ENCODE results near the gene XRCC4. TPM values are rescaled to one million over a fixed set of nuclear protein-coding genes. Genes with fewer than 3 reads are reported as not detected.

XRCC4 gene
- total RNA-seq, 1 experiment from 2014 or later = 24.6 TPM

GRCh38 chr5:83095957-83096539 is 18.7 kb downstream of the XRCC4 start:
- ATAC-seq = peak; percentile 97
- TF ChIP-seq ATF3 (IDR thresholded peaks at IDR 0.05) = no peak
- peak; percentile 31; the same call in 1 of the 2 replicates for TF ChIP-seq POLR2AphosphoS5 (IDR thresholded peaks at IDR 0.05; ENCODE audit: low read depth, low read length)
- TF ChIP-seq EZH2phosphoT487 (IDR thresholded peaks at IDR 0.05; ENCODE audit: borderline replicate concordance) = no peak
- TF ChIP-seq ZNF274 (IDR thresholded peaks at IDR 0.05; ENCODE audit: low read depth, low read length) = no peak
- TF ChIP-seq SP1 (IDR thresholded peaks at IDR 0.05; ENCODE audit: low read depth) = peak; percentile 52
- TF ChIP-seq ZBTB33 (IDR thresholded peaks at IDR 0.05; ENCODE audit: extremely low read depth, insufficient replicate concordance, low read length) = no peak
- no peak for TF ChIP-seq ZFX (IDR thresholded peaks at IDR 0.05)
- TF ChIP-seq REST (IDR thresholded peaks at IDR 0.05; ENCODE audit: low read depth) = no peak
- peak; percentile 95 for TF ChIP-seq FOSL1 (IDR thresholded peaks at IDR 0.05; ENCODE audit: low read depth)
- no peak for TF ChIP-seq EGR1 (IDR thresholded peaks at IDR 0.05; ENCODE audit: low read depth)
- TF ChIP-seq RAD21 (IDR thresholded peaks at IDR 0.05; ENCODE audit: low read depth) = no peak
- TF ChIP-seq CBX3 (IDR thresholded peaks at IDR 0.05; ENCODE audit: low read depth) = 0 out of 2 replicates have a peak, but pooled peaks have one; percentile 40
- TF ChIP-seq POLR2A (IDR thresholded peaks at IDR 0.05; ENCODE audit: borderline replicate concordance, extremely low read depth, insufficient read depth, insufficient read length) = no peak
- TF ChIP-seq MAX (IDR thresholded peaks at IDR 0.05) = no peak
- TF ChIP-seq SIN3A (IDR thresholded peaks at IDR 0.05; ENCODE audit: low read depth) = no peak
- peak; percentile 50; the same call in 1 of the 2 replicates for TF ChIP-seq SRF (IDR thresholded peaks at IDR 0.05; ENCODE audit: low read depth)
- TF ChIP-seq JUND (IDR thresholded peaks at IDR 0.05) = peak; percentile 88
- no peak for TF ChIP-seq CTCF (IDR thresholded peaks at IDR 0.05 in 2 of 3, conservative IDR thresholded peaks at IDR 0.05 in 1 of 3; ENCODE audit: borderline replicate concordance in 1 of 3, insufficient read depth in 1 of 3, low read depth in 2 of 3, low read length in 2 of 3)
- TF ChIP-seq CEBPB (IDR thresholded peaks at IDR 0.05; ENCODE audit: low read depth) = no peak
- TF ChIP-seq TCF7L2 (IDR thresholded peaks at IDR 0.05; ENCODE audit: borderline replicate concordance, extremely low read depth, insufficient read depth, insufficient read length) = no peak

More at GRCh38 chr5:83095957-83096539, 18.7 kb downstream of the XRCC4 start:
- peak overlapping the region; percentile 39 for H3K9ac ChIP-seq (ENCODE audit: low read length)
- POLR2A ChIA-PET = interaction anchor here (1.0 kb wide), 1 partner anchor 19 kb away, joined by 7 read pairs; the partner anchor contains the start of genes TMEM167A and XRCC4
- intact Hi-C loops (cut with micrococcal nuclease) = loop anchor here (5.0 kb wide), 1 partner anchor 134 kb away; no protein-coding TSS in a partner anchor
- H3K27me3 ChIP-seq (ENCODE audit: insufficient read depth, low read length) = no peaks in the 10 kb centered on the region
- peak overlapping the region; percentile 66 for H3K27ac ChIP-seq (ENCODE audit: low read depth, low read length)
- H3K9me3 ChIP-seq (ENCODE audit: control insufficient read depth in 1 of 2, insufficient read depth in 1 of 2, low read depth in 1 of 2, low read length in 2 of 2) = 0 out of 4 replicates have a peak, but pooled peaks cover 0 to 4% of the 10 kb centered on the region in 2 experiments
- H4K20me1 ChIP-seq (ENCODE audit: insufficient read depth) = no peaks in the 10 kb centered on the region
- BruUV-seq (replicated peaks) = no TSS peak
- peaks cover 44 to 55% of the 10 kb centered on the region in 2 experiments for H3K4me1 ChIP-seq (ENCODE audit: control insufficient read depth in 1 of 2, insufficient read depth in 2 of 2, low read length in 2 of 2)
- DNase-seq (ENCODE audit: low read depth, low spot score) = peak; percentile 74
- H3K4me2 ChIP-seq (ENCODE audit: low read length) = peak overlapping the region; percentile 74
- H2AFZ ChIP-seq (ENCODE audit: low read depth, low read length, poor library complexity, severe bottlenecking) = no peak overlapping the region
- CTCF ChIA-PET = no interaction called here
- peaks cover 76% of the 10 kb centered on the region for H3K79me2 ChIP-seq (ENCODE audit: insufficient read depth, low read length)
- H3K4me3 ChIP-seq (replicated peaks in 1 of 2; ENCODE audit: low read depth in 1 of 2, low read length in 2 of 2) = peak overlapping the region; percentile 38 to 48
- RAD21 ChIA-PET (ENCODE audit: low non-redundant PET in 1 of 2, low total read pairs in 2 of 2, uncharacterized antibody in 2 of 2, unreplicated experiment in 2 of 2) = no interaction called here
- H3K36me3 ChIP-seq (ENCODE audit: control insufficient read depth in 1 of 2, insufficient read depth in 2 of 2, low read length in 2 of 2) = peaks cover 0 to 4% of the 10 kb centered on the region in 2 experiments; a peak in 1 of 4 replicates
- no peaks in the 10 kb centered on the region for H3K9me2 ChIP-seq (ENCODE audit: insufficient read depth)
